DMS 273 (cell line): ENCODE results near the gene TRPM8.

Source experiments
- DNase-seq: peaks from one replicate; lab custom pipeline; 2025; ENCODE audit not compliant: unreplicated experiment; lab: John Stamatoyannopoulos, UW

The TRPM8 gene

GRCh38 chr2:234038076-234038802 lies 121.1 kb downstream of the TRPM8 start:
- DNase-seq = no peak

DNA sequence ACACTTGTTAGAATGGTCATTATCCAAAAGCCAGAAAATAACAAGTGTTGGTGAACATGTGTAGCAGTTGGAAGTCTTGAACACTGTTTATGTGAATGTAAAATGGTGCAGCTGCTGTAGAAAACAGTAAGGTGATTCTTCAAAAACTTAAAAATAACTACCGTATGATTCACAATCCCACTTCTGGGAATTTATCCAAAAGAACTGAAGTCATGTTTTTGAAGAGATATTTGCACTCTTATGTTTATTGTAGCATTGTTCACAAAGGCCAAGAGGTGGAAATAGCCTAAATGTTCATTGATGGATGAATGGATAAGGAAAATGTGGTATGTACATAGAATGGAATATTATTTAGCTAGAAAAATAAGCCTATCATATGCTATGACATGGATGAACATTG lies 127.0 kb downstream of the TRPM8 start:
- no peak for DNase-seq

- DNase-seq = no peak
Observed at GRCh38 chr2:234046521-234046920, 129.3 kb downstream of the TRPM8 start.

DNA sequence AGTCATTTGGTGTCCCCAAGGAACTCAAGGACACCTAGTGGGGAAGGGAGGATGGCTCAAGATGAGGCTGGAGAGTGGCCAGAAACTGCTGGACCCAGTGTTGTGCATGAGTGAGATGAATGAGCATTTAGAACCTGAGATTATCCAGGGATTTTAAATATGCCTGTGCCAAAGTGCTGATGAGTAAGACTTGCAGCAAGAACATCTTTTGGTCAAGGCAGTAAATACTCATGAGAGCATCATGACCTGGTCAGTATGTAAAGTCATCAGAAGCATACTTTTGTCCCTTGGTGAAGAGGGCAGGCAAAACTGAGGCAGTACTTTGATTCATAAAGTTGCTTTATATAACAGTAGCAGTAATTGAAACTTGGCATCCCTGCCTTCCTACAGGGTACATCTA lies 130.2 kb downstream of the TRPM8 start:
- no peak for DNase-seq

DNA sequence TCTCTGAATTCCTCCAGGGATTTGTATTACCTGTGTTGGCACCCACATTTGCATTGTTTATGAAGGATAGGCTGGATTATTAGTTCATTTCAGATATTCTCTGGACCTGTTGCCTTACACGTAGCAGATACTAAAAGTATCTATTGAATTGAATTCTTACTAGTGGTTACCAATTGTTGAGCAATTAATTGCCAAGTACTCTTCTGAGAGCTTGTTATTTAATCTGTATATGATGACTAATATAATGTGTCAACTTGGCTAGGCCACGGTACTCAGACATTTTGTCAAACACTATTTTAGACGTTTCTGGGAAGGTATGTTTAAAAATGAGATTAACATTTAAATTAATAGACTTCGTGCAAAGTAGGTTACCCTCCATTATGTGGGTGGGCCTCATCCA lies 130.9 kb downstream of the TRPM8 start:
- no peak for DNase-seq

- DNase-seq = no peak
Observed at GRCh38 chr2:234050455-234051135, 133.4 kb downstream of the TRPM8 start, which contains the start of gene SPP2. SPP2 (plus strand) TSS chr2:234050702; CDS start chr2:234050787, 85 bp downstream.

DNA sequence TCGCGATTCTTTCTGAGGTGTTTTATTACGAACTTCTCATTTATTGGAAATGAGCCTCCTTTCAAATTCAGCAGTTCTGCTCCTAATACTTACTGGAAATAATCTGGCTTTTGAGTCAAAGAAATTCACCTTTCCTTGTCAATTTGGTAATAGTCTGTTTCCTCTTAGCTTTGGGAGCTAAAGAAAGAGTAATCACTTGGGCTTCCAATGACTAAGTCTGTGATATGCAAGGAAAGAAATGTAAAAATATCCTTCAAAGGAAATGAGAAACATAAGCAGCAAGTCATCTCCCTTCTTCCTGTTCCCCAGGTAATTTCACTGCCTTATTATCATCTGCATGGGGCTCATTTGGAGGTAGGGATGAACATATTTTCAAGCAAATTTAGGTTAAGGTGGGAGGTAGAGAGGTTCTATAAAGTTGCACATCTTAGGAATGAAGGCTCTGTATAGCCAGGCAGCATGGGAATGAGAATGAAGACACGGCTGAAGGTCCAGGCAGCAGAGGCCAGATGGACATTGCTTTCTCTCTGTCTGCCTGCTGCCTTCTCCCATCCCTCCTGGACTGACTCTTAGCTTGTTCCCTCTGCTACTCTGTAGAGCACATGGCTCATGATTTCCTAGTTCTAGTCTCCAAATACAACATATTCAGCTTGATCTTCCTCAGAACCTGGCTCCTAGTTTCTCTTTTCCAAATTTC lies 134.3 kb downstream of the TRPM8 start:
- DNase-seq = no peak

DNA sequence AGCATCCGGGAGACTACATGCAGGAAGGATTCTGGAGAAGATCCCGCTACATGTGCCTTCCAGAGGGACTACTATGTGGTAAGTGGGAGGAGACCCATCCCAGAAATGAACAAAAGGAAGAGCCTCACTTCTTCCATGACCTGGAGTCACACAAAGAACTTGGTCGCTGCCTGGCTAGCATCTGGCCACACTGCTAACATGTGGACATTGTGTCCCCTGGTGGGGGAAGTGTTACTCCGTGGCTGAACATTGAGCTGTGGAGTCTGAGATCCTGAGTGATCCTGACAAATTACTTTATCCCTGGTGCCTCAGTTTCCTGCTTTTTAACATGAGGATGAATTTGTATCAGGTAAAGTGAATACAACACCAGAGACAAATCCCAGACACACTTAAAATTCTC lies 141.7 kb downstream of the TRPM8 start:
- no peak for DNase-seq

- no peak for DNase-seq
Observed at GRCh38 chr2:234060236-234060635, 143.1 kb downstream of the TRPM8 start.

- DNase-seq = no peak
Observed at GRCh38 chr2:234061624-234062257, 144.6 kb downstream of the TRPM8 start.

DNA sequence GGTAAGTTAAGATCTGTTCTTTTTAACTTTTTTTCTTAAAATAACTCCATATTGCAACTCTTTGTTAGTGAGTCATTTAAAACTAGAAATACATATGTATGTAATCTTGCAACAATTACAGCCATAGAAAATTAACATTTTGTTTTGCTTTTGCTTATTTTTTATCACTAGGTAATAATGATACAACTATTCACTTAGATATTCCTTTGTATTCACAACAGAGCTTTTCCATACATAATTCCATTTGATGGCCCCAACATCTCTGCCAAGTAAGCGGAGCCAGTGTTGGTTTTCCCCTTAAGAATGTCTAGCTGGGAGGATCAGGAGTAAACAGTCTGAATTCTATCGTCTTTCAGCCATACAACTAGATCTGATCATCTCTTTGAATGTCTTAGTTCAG lies 149.4 kb downstream of the TRPM8 start:
- DNase-seq = no peak
